ENCODE measurements around the gene SPRED1.
A peak's percentile ranks its signal among the peaks of the same experiment; 100 is the strongest.
"Not testable (repeated sequence)": the region's sequence is repeated elsewhere in the genome, so short reads cannot be mapped to it uniquely, and the experiment has no call there.

Gene SPRED1

GRCh38 chr15:38237021-38237420, 15.6 kb upstream of the SPRED1 start:
- not testable (repeated sequence) for FAIRE-seq

- FAIRE-seq: no peak
Measured at GRCh38 chr15:38238311-38238710, 14.3 kb upstream of the SPRED1 start.

- FAIRE-seq: no peak
Measured at GRCh38 chr15:38242055-38242454, 10.6 kb upstream of the SPRED1 start.

- FAIRE-seq: no peak
Measured at GRCh38 chr15:38243278-38244055, 9.2 kb upstream of the SPRED1 start.

- FAIRE-seq: no peak
Measured at GRCh38 chr15:38247336-38247735, 5.3 kb upstream of the SPRED1 start.

DNA sequence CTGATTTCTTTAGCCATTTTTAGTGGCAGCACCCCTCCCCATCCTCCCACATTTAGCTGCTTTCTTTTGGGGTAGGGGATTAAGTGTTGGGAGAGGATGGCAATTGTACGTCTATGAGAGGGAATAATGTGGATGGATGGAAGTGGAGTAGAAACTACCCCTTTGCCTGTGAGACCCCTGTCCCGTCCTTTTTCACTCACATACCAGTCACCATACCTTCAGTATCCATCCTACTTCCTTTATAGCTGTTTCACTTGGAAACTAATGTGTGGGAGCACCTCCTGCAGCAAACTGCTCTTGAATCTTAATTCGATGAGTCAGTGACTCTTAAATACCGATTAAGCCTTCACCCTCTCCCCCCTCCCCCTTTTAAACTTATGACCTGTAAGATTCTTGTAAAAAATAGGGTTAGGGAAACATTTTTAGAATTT, 730 bp downstream of the SPRED1 start:
- no peak for FAIRE-seq

- peak; percentile 53 for FAIRE-seq
Measured at GRCh38 chr15:38254051-38254883, 1.6 kb downstream of the SPRED1 start.

DNA sequence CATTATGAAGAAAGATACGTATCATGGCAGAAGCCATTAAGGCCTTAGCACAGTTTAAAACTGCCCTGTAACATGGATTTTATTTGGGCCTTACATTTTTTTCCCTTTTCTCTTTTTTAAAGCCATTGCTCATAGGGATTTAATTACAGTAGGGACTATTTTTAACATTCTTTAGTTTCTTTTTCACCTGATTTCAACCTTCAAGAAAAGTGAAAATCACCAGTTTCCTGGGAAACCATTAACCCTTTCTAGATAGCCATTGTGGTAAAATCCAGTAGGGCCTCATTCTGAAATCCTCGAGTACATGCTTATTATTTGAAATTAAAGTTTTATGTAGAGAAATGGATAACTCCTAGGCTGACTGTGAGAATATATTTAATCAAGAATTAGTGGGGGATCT, 3.1 kb downstream of the SPRED1 start:
- FAIRE-seq: no peak

- FAIRE-seq: no peak
Measured at GRCh38 chr15:38257676-38258075, 5.0 kb downstream of the SPRED1 start.

GRCh38 chr15:38259134-38259533, 6.5 kb downstream of the SPRED1 start:
- FAIRE-seq: no peak

- no peak for FAIRE-seq
Measured at GRCh38 chr15:38260077-38260476, 7.4 kb downstream of the SPRED1 start.

GRCh38 chr15:38263251-38263650, 10.6 kb downstream of the SPRED1 start:
- no peak for FAIRE-seq

DNA sequence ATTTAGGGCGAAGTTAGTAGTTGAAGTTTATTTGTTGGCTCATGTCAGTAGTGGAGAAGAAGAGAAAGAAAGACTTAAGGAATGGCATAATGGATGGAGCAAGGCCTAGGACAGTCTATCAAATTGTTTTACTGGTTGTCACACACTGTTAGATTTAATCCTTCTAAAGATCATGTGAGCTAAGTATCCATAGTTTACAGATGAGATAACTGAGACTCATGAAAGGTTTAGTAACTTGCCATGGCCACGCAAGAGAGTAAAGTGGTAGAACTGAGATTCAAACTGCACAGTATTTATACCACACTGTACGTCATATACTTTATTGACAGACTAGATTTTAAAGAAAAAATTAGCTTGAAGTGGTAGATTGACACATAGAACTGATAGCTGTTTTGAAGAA, 11.4 kb downstream of the SPRED1 start:
- no peak for FAIRE-seq

GRCh38 chr15:38266247-38266986, 13.8 kb downstream of the SPRED1 start:
- FAIRE-seq: no peak

- FAIRE-seq: no peak
Measured at GRCh38 chr15:38267421-38268022, 14.9 kb downstream of the SPRED1 start.

- no peak for FAIRE-seq
Measured at GRCh38 chr15:38271144-38271543, 18.5 kb downstream of the SPRED1 start.

- no peak for FAIRE-seq
Measured at GRCh38 chr15:38271895-38272294, 19.3 kb downstream of the SPRED1 start.

- peak; percentile 46 for FAIRE-seq
Measured at GRCh38 chr15:38272431-38272830, 19.8 kb downstream of the SPRED1 start.

DNA sequence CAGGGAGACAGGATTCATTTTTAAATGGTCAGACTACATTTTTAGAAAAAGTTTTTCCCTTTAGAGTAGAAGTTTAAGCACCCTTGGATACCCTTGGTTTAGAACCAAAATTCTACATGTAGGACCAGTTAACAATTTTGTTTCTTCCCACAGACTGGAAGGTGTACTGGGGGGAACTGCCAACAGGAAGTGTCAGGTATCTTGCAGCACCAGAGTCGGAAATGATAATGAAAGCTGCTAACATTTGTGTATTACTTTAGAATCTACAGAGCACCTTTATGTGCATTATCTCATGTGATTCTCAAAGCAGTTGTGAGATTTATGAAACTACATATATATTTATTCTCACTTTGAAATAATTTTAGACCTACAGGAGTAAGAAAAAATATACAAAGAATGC, 21.5 kb downstream of the SPRED1 start:
- FAIRE-seq: no peak

GRCh38 chr15:38275959-38276358, 23.3 kb downstream of the SPRED1 start:
- FAIRE-seq: no peak

DNA sequence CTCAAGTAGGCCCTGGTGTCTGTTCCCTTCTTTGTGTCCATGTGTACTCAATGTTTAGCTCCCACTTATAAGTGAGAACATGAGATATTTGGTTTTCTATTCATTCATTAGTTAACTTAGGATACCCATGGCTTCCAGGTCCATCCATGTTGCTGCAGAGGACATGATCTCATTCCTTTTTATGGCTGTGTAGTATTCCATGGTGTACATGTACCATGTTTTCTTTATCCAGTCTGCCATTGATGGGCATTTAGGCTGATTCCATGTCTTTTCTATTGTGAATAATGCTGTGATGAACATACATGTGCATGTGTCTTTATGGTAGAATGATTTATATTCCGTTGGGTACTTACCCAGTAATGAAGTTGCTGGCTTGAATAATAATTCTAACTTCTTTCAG, 24.6 kb downstream of the SPRED1 start:
- not testable (repeated sequence) for FAIRE-seq

DNA sequence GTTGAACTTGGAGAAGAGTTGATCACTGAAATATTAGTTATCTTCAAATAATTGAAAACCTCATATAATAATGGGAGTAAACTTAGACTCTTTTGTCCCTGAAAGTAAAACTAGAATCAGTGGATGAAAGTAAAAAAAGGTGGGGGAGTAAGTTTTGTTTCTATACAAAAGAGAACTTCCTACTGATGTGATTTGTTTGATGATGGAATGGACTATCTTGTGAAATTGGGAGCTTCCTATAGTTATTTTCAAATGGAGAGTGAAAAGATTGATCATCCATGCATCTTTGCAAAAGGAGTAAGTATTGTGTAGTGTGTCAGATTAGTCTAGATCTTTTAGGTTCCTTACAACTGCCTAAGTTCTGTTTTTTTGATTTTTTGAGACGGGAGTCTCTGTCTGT, 28.4 kb downstream of the SPRED1 start:
- FAIRE-seq: no peak

- FAIRE-seq: no peak
Measured at GRCh38 chr15:38283010-38283409, 30.4 kb downstream of the SPRED1 start.
